Calu3 (cell line): ENCODE results near the gene GLB1L. TPM values are rescaled to one million over a fixed set of nuclear protein-coding genes. Genes with fewer than 3 reads are reported as not detected.
A peak's percentile ranks its signal among the peaks of the same experiment; 100 is the strongest.

Experiments used
- BruUV-seq: library from RNA; stranded (reverse); fragments of 400-500 nt; replicated peaks from 2 replicates; lab custom pipeline; 2021; lab: Mats Ljungman, UMichigan
- CTCF ChIA-PET: fragments of 300-600 bp; sonication (Branson Sonifier 250); formaldehyde crosslinking; loops from one replicate; lab custom pipeline; 2022; ENCODE audit warnings: antibody characterized with exemption; lab: Charles Lee
- DNase-seq: peaks from one replicate; pipeline ENCODE4 v3.0.0; 2022
- H3K27ac Mint-ChIP-seq: one replicate; pipeline ENCODE4 v1.8.0; 2022; ENCODE audit warnings: mixed read lengths; ENCODE audit not compliant: unreplicated experiment
- H3K27me3 Mint-ChIP-seq: one replicate; pipeline ENCODE4 v1.8.0; 2022; ENCODE audit warnings: mixed read lengths; ENCODE audit not compliant: unreplicated experiment
- H3K36me3 Mint-ChIP-seq: one replicate; pipeline ENCODE4 v1.8.0; 2022; ENCODE audit warnings: mild to moderate bottlenecking, moderate library complexity, mixed read lengths; ENCODE audit not compliant: insufficient read depth, unreplicated experiment
- H3K4me1 Mint-ChIP-seq: one replicate; pipeline ENCODE4 v1.8.0; 2022; ENCODE audit warnings: mild to moderate bottlenecking, low read depth, mixed read lengths; ENCODE audit not compliant: unreplicated experiment
- H3K4me3 Mint-ChIP-seq: one replicate; pipeline ENCODE4 v1.8.0; 2022; ENCODE audit warnings: mild to moderate bottlenecking, low read depth, moderate library complexity, mixed read lengths; ENCODE audit not compliant: unreplicated experiment
- H3K9me3 Mint-ChIP-seq: one replicate; pipeline ENCODE4 v1.8.0; 2022; ENCODE audit warnings: low read depth, mixed read lengths; ENCODE audit not compliant: unreplicated experiment
- CTCF ChIP-seq: fragments of 200-600 bp; IDR thresholded peaks from one replicate; pipeline ENCODE4 v1.8.0; 2022; ENCODE audit warnings: antibody characterized with exemption; ENCODE audit not compliant: unreplicated experiment
- intact Hi-C: fragments of 100-400 bp; cut with micrococcal nuclease; formaldehyde crosslinking; loops from one replicate; pipeline ENCODE4 v1.10.0; 2022; ENCODE audit not compliant: unreplicated experiment
- total RNA-seq: library from RNA; stranded (reverse); gene quantifications from 2 replicates; pipeline ENCODE4 v1.2.3, GENCODE V29; 2022

GLB1L gene
- total RNA-seq, 1 experiment from 2014 or later: 12.1 TPM

GRCh38 chr2:219207884-219208740 lies 37.1 kb downstream of the GLB1L start:
- TF ChIP-seq CTCF: no peak
- intact Hi-C loops: no loop called here
- Mint-ChIP-seq H3K36me3 (peaks cover 24% of the 10 kb centered on the region), H3K27me3 (no peaks in the 10 kb centered on the region), H3K4me3 (no peak overlapping the region), H3K4me1 (peaks cover 8% of the 10 kb centered on the region), H3K9me3 (no peaks in the 10 kb centered on the region), H3K27ac (peak overlapping the region; percentile 35)
- no TSS peak for BruUV-seq
- CTCF ChIA-PET: interaction anchor here (1.2 kb wide), 1 partner anchor 10 kb away, joined by 3 read pairs; no protein-coding TSS in a partner anchor
- DNase-seq: no peak

- CTCF ChIA-PET: interaction anchor here (0.6 kb wide), 1 partner anchor 11 kb away, joined by 3 read pairs; no protein-coding TSS in a partner anchor
- no peak overlapping the region for H3K27ac Mint-ChIP-seq
Measured at GRCh38 chr2:219207134-219207883, 37.9 kb downstream of the GLB1L start.

GRCh38 chr2:219206328-219207133 lies 38.7 kb downstream of the GLB1L start, which contains the start of gene ZFAND2B:
Gene ZFAND2B (plus strand): TSS chr2:219206782. CDS start chr2:219206988, 206 bp downstream.
- peak within 1 kb of the TSS; percentile 84 for H3K4me3 Mint-ChIP-seq
- intact Hi-C loops: no loop called here
- CTCF ChIA-PET: interaction anchor here (0.6 to 1.2 kb wide), 3 partner anchors 11 to 48 kb away, joined by 3 to 6 read pairs (median 4); partner anchors contain the start of genes CNPPD1 and TUBA4A
- no peak for TF ChIP-seq CTCF
- peak within 1 kb of the TSS; percentile 77 for H3K27ac Mint-ChIP-seq
- TSS peak; percentile 90 for BruUV-seq
- peaks cover 8% of the 10 kb centered on the region for H3K4me1 Mint-ChIP-seq
- no peaks in the 10 kb centered on the region for H3K27me3 Mint-ChIP-seq
- DNase-seq: peak; percentile 97
- peaks cover 24% of the 10 kb centered on the region for H3K36me3 Mint-ChIP-seq
- no peaks in the 10 kb centered on the region for H3K9me3 Mint-ChIP-seq

More at GRCh38 chr2:219207134-219207883, 37.9 kb downstream of the GLB1L start:
- DNase-seq: no peak
- Mint-ChIP-seq H3K36me3 (peaks cover 24% of the 10 kb centered on the region), H3K4me3 (peak overlapping the region; percentile 84), H3K9me3 (no peaks in the 10 kb centered on the region), H3K4me1 (peaks cover 8% of the 10 kb centered on the region), H3K27me3 (no peaks in the 10 kb centered on the region)
- intact Hi-C loops: no loop called here
- TSS peak; percentile 74 for BruUV-seq
- TF ChIP-seq CTCF: no peak

GRCh38 chr2:219205981-219206327 lies 39.3 kb downstream of the GLB1L start:
- Mint-ChIP-seq H3K27ac (peak overlapping the region; percentile 77), H3K4me1 (peaks cover 8% of the 10 kb centered on the region), H3K36me3 (peaks cover 24% of the 10 kb centered on the region), H3K9me3 (no peaks in the 10 kb centered on the region), H3K4me3 (peak overlapping the region; percentile 84), H3K27me3 (no peaks in the 10 kb centered on the region)
- BruUV-seq: no TSS peak
- TF ChIP-seq CTCF: no peak
- CTCF ChIA-PET: interaction anchor here (0.9 to 1.2 kb wide), 2 partner anchors 30 to 48 kb away, joined by 4 to 6 read pairs; partner anchors contain the start of genes CNPPD1 and TUBA4A
- no peak for DNase-seq
- intact Hi-C loops: no loop called here
